GM13977 (cell line): Measurements from ENCODE around the gene SLC17A8.
"Not testable (repeated sequence)": the region's sequence is repeated elsewhere in the genome, so short reads cannot be mapped to it uniquely, and the experiment has no call there.

Source experiments
- DNase-seq: peaks from one replicate; pipeline ENCODE4 v3.0.0; 2012; ENCODE audit warnings: low spot score
- CTCF ChIP-seq: IDR thresholded peaks from 2 replicates; pipeline ENCODE4 v1.5.1; 2012; ENCODE audit warnings: mild to moderate bottlenecking, control low read depth; ENCODE audit not compliant: insufficient read depth; ENCODE audit errors: extremely low read depth, missing control alignments
- in situ Hi-C: fragments of 300-500 bp; cut with MboI; formaldehyde crosslinking; loops from one replicate; pipeline ENCODE4 v1.12.0; 2022; ENCODE audit warnings: low sequenced_read_pairs, low pct_unique_long_range_greater_than_20kb, mixed read lengths, inconsistent platforms; ENCODE audit not compliant: unreplicated experiment

SLC17A8 gene

GRCh38 chr12:100356644-100357223, at the start of gene SLC17A8:
Gene SLC17A8 (plus strand): TSS chr12:100357074. CDS start chr12:100357392, 318 bp downstream.
- DNase-seq = no peak
- TF ChIP-seq CTCF = no peak
- in situ Hi-C loops = no loop called here

DNA sequence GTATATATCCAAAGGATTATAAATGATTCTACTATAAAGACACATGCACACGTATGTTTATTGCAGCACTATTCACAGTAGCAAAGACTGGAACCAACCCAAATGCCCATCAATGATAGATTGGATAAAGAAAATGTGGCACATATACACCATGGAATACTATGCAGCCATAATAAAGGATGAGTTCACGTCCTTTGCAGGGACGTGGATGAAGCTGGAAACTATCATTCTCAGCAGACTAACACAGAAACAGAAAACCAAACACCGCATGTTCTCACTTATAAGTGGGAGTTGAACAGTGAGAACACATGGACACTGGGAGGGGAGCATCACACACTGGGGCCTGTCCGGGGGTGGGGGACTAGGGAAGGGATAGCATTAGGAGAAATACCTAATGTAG, 48.7 kb upstream of the SLC17A8 start:
- in situ Hi-C loops, DNase-seq: not testable (repeated sequence)

GRCh38 chr12:100311317-100311716, 45.6 kb upstream of the SLC17A8 start:
- in situ Hi-C loops = no loop called here
- no peak for TF ChIP-seq CTCF
- DNase-seq = no peak

- DNase-seq = no peak
- in situ Hi-C loops = no loop called here
- TF ChIP-seq CTCF = no peak
These were observed 39.5 kb upstream of the SLC17A8 start for GRCh38 chr12:100317371-100317770.

DNA sequence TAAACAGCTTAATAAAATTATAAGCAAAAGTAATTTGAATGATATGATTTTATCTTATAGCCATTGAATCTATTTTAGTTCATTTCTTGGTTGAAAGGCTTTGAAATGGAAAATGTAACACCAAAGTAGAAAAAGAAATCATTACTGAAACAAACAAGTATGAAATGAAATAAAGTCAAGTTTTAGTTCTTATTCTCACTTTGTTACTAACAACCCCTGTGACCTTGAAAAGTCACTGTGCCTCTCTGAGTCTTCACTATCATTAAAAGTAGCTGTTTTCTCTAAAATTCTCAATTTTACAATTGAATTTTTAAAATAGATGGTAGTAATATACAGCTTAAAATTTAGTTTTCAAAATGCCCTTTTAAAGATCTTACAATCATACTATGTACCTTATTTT, 32.4 kb upstream of the SLC17A8 start:
- no peak for TF ChIP-seq CTCF
- in situ Hi-C loops = no loop called here
- no peak for DNase-seq

GRCh38 chr12:100326208-100326607, 30.7 kb upstream of the SLC17A8 start:
- no peak for DNase-seq
- no peak for TF ChIP-seq CTCF
- in situ Hi-C loops = no loop called here

- peak; percentile 24 for DNase-seq
- TF ChIP-seq CTCF = no peak
- in situ Hi-C loops = no loop called here
These were observed 27.1 kb upstream of the SLC17A8 start for GRCh38 chr12:100329800-100330199.
